Activated CD4-positive, alpha-beta memory T cell treated with anti-CD3 and anti-CD28 coated beads, Interleukin-2, amount 10 ng/mL, durations not matched to agents 7 days and 5 days (primary cell): ENCODE measurements around the gene ARHGAP32. TPM values are rescaled to one million over a fixed set of nuclear protein-coding genes. Genes with fewer than 3 reads are reported as not detected.
"Not testable (repeated sequence)": the region's sequence is repeated elsewhere in the genome, so short reads cannot be mapped to it uniquely, and the experiment has no call there.

Experiments used
- CTCF ChIA-PET: fragments of 350-600 bp; sonication (Branson Sonifier 250); formaldehyde crosslinking; loops from one replicate; lab custom pipeline; 2021; ENCODE audit warnings: antibody characterized with exemption, inconsistent platforms; lab: Charles Lee
- POLR2A ChIA-PET: fragments of 350-600 bp; sonication (Branson Sonifier 250); formaldehyde crosslinking; loops from one replicate; lab custom pipeline; 2021; ENCODE audit warnings: antibody characterized with exemption; lab: Charles Lee
- DNase-seq: peaks from one replicate; pipeline ENCODE4 v3.0.0-alpha.2; 2020
- H3K27ac Mint-ChIP-seq: one replicate; pipeline ENCODE4 v1.8.0; 2021; ENCODE audit warnings: mild to moderate bottlenecking, mixed read lengths
- H3K27me3 Mint-ChIP-seq: one replicate; pipeline ENCODE4 v1.8.0; 2021; ENCODE audit warnings: mixed read lengths
- H3K36me3 Mint-ChIP-seq: one replicate; pipeline ENCODE4 v1.8.0; 2021; ENCODE audit warnings: low read depth, mixed read lengths
- H3K4me1 Mint-ChIP-seq: one replicate; pipeline ENCODE4 v1.8.0; 2021; ENCODE audit warnings: mixed read lengths
- H3K4me3 Mint-ChIP-seq: one replicate; pipeline ENCODE4 v1.8.0; 2021; ENCODE audit warnings: mild to moderate bottlenecking, mixed read lengths
- H3K9me3 Mint-ChIP-seq: one replicate; pipeline ENCODE4 v1.8.0; 2021; ENCODE audit warnings: mixed read lengths
- total RNA-seq, 2 experiments: library from RNA; stranded (reverse); gene quantifications; one replicate each; pipeline ENCODE4 v1.2.3, GENCODE V29; 2021

The ARHGAP32 gene
- total RNA-seq, 2 experiments from 2014 or later: 1.3 to 1.7 TPM

GRCh38 chr11:129034001-129034400 lies 158.1 kb downstream of the ARHGAP32 start:
- Mint-ChIP-seq H3K4me3 (no peak overlapping the region), H3K27me3 (no peaks in the 10 kb centered on the region), H3K36me3 (no peaks in the 10 kb centered on the region), H3K4me1 (no peaks in the 10 kb centered on the region), H3K9me3 (no peaks in the 10 kb centered on the region), H3K27ac (no peak overlapping the region)
- POLR2A ChIA-PET: no interaction called here
- CTCF ChIA-PET: no interaction called here
- DNase-seq: no peak

GRCh38 chr11:129023968-129024676 lies 168.0 kb downstream of the ARHGAP32 start:
- DNase-seq: no peak
- Mint-ChIP-seq H3K36me3 (no peaks in the 10 kb centered on the region), H3K9me3 (no peaks in the 10 kb centered on the region), H3K27ac (no peak overlapping the region), H3K4me1 (peaks cover 11% of the 10 kb centered on the region), H3K4me3 (no peak overlapping the region), H3K27me3 (peaks cover 4% of the 10 kb centered on the region)
- ChIA-PET POLR2A (interaction anchor here (1.0 kb wide), 1 partner anchor 38 kb away, joined by 3 read pairs; no protein-coding TSS in a partner anchor), CTCF (no interaction called here)

- DNase-seq: no peak
- H3K36me3 Mint-ChIP-seq: no peaks in the 10 kb centered on the region
- no peaks in the 10 kb centered on the region for H3K9me3 Mint-ChIP-seq
- H3K4me1 Mint-ChIP-seq: peaks cover 11% of the 10 kb centered on the region
- no peak overlapping the region for H3K4me3 Mint-ChIP-seq
- CTCF ChIA-PET: no interaction called here
- H3K27ac Mint-ChIP-seq: no peak overlapping the region
- POLR2A ChIA-PET: no interaction called here
- H3K27me3 Mint-ChIP-seq: peaks cover 6% of the 10 kb centered on the region
These were observed 170.8 kb downstream of the ARHGAP32 start for GRCh38 chr11:129021295-129021694.

GRCh38 chr11:129018991-129019390 lies 173.1 kb downstream of the ARHGAP32 start:
- POLR2A ChIA-PET: no interaction called here
- CTCF ChIA-PET: no interaction called here
- Mint-ChIP-seq H3K36me3 (no peaks in the 10 kb centered on the region), H3K27ac (no peak overlapping the region), H3K27me3 (peaks cover 6% of the 10 kb centered on the region), H3K4me3 (no peak overlapping the region), H3K9me3 (no peaks in the 10 kb centered on the region), H3K4me1 (peaks cover 8% of the 10 kb centered on the region)
- no peak for DNase-seq

- no peaks in the 10 kb centered on the region for H3K9me3 Mint-ChIP-seq
- no peaks in the 10 kb centered on the region for H3K36me3 Mint-ChIP-seq
- ChIA-PET POLR2A (no interaction called here), CTCF (no interaction called here)
- peaks cover 5% of the 10 kb centered on the region for H3K4me1 Mint-ChIP-seq
- peaks cover 6% of the 10 kb centered on the region for H3K27me3 Mint-ChIP-seq
- no peak overlapping the region for H3K27ac Mint-ChIP-seq
- no peak overlapping the region for H3K4me3 Mint-ChIP-seq
- DNase-seq: no peak
These were observed 174.0 kb downstream of the ARHGAP32 start for GRCh38 chr11:129018126-129018525.

GRCh38 chr11:129013737-129014475 lies 178.2 kb downstream of the ARHGAP32 start:
- ChIA-PET POLR2A (no interaction called here), CTCF (no interaction called here)
- Mint-ChIP-seq H3K4me3 (no peak overlapping the region), H3K27me3 (peaks cover 3% of the 10 kb centered on the region), H3K9me3 (no peaks in the 10 kb centered on the region), H3K27ac (no peak overlapping the region), H3K36me3 (no peaks in the 10 kb centered on the region), H3K4me1 (no peaks in the 10 kb centered on the region)
- no peak for DNase-seq

GRCh38 chr11:129012880-129013279 lies 179.2 kb downstream of the ARHGAP32 start:
- ChIA-PET CTCF (no interaction called here), POLR2A (no interaction called here)
- Mint-ChIP-seq H3K27ac (no peak overlapping the region), H3K4me3 (no peak overlapping the region), H3K9me3 (no peaks in the 10 kb centered on the region), H3K27me3 (peaks cover 1% of the 10 kb centered on the region), H3K4me1 (no peaks in the 10 kb centered on the region), H3K36me3 (no peaks in the 10 kb centered on the region)
- no peak for DNase-seq

GRCh38 chr11:129006161-129006560 lies 186.0 kb downstream of the ARHGAP32 start:
- no peak overlapping the region for H3K4me3 Mint-ChIP-seq
- no peak overlapping the region for H3K27ac Mint-ChIP-seq
- peaks cover 7% of the 10 kb centered on the region for H3K27me3 Mint-ChIP-seq
- no peaks in the 10 kb centered on the region for H3K36me3 Mint-ChIP-seq
- POLR2A ChIA-PET: no interaction called here
- H3K9me3 Mint-ChIP-seq: peaks cover 2% of the 10 kb centered on the region
- CTCF ChIA-PET: no interaction called here
- DNase-seq: no peak
- no peaks in the 10 kb centered on the region for H3K4me1 Mint-ChIP-seq

- DNase-seq, H3K4me1 Mint-ChIP-seq, CTCF ChIA-PET, H3K27me3 Mint-ChIP-seq, H3K36me3 Mint-ChIP-seq, H3K27ac Mint-ChIP-seq, H3K4me3 Mint-ChIP-seq, POLR2A ChIA-PET: not testable (repeated sequence)
- H3K9me3 Mint-ChIP-seq: peaks cover 20% of the 10 kb centered on the region
These were observed 193.0 kb downstream of the ARHGAP32 start for GRCh38 chr11:128999165-128999564.

GRCh38 chr11:128988242-128988970 lies 203.7 kb downstream of the ARHGAP32 start:
- H3K36me3 Mint-ChIP-seq: no peaks in the 10 kb centered on the region
- ChIA-PET POLR2A (interaction anchor here (0.7 kb wide), 1 partner anchor 8 kb away, joined by 3 read pairs; no protein-coding TSS in a partner anchor), CTCF (no interaction called here)
- no peaks in the 10 kb centered on the region for H3K9me3 Mint-ChIP-seq
- H3K4me1 Mint-ChIP-seq: peaks cover 16% of the 10 kb centered on the region
- H3K27me3 Mint-ChIP-seq: peaks cover 2% of the 10 kb centered on the region
- no peak for DNase-seq
- no peak overlapping the region for H3K27ac Mint-ChIP-seq
- H3K4me3 Mint-ChIP-seq: no peak overlapping the region

- Mint-ChIP-seq H3K4me1 (peaks cover 11% of the 10 kb centered on the region), H3K4me3 (no peak overlapping the region), H3K27ac (no peak overlapping the region), H3K27me3 (peaks cover 2% of the 10 kb centered on the region), H3K36me3 (no peaks in the 10 kb centered on the region), H3K9me3 (no peaks in the 10 kb centered on the region)
- DNase-seq: no peak
- POLR2A ChIA-PET: interaction anchor here (1.1 kb wide), 1 partner anchor 38 kb away, joined by 3 read pairs; no protein-coding TSS in a partner anchor
- CTCF ChIA-PET: interaction anchor here (1.7 kb wide), 1 partner anchor 9 kb away, joined by 6 read pairs; no protein-coding TSS in a partner anchor
These were observed 206.2 kb downstream of the ARHGAP32 start for GRCh38 chr11:128985880-128986279.

GRCh38 chr11:128983023-128983422 lies 209.1 kb downstream of the ARHGAP32 start:
- no peak overlapping the region for H3K4me3 Mint-ChIP-seq
- H3K36me3 Mint-ChIP-seq: no peaks in the 10 kb centered on the region
- no peak overlapping the region for H3K27ac Mint-ChIP-seq
- no peak for DNase-seq
- H3K9me3 Mint-ChIP-seq: no peaks in the 10 kb centered on the region
- ChIA-PET POLR2A (no interaction called here), CTCF (no interaction called here)
- peaks cover 2% of the 10 kb centered on the region for H3K27me3 Mint-ChIP-seq
- peaks cover 11% of the 10 kb centered on the region for H3K4me1 Mint-ChIP-seq

- ChIA-PET POLR2A (no interaction called here), CTCF (no interaction called here)
- Mint-ChIP-seq H3K27me3 (peaks cover 2% of the 10 kb centered on the region), H3K4me1 (peaks cover 8% of the 10 kb centered on the region), H3K27ac (no peak overlapping the region), H3K9me3 (no peaks in the 10 kb centered on the region), H3K4me3 (no peak overlapping the region), H3K36me3 (no peaks in the 10 kb centered on the region)
- no peak for DNase-seq
These were observed 210.9 kb downstream of the ARHGAP32 start for GRCh38 chr11:128981254-128981653.
